OCI-LY1 (cell line): ENCODE measurements around the gene CTNNA3.
"Not testable (repeated sequence)": the region's sequence is repeated elsewhere in the genome, so short reads cannot be mapped to it uniquely, and the experiment has no call there.

ENCODE experiments used
- H2AFZ ChIP-seq: fragments of 200-600 bp; sonication (generic), shearing (Covaris generic); 2 replicates; pipeline ENCODE4 v1.6.0; 2014; ENCODE audit warnings: antibody characterized with exemption, mild to moderate bottlenecking, low read length
- H3F3A ChIP-seq: fragments of 200-600 bp; sonication (generic), shearing (Covaris generic); 2 replicates; pipeline ENCODE4 v1.6.0; 2014; ENCODE audit warnings: mild to moderate bottlenecking, antibody characterized with exemption, low read length, moderate library complexity; ENCODE audit not compliant: insufficient read depth
- H3K27ac ChIP-seq: fragments of 200-600 bp; sonication (generic); 2 replicates; pipeline ENCODE4 v1.5.1; 2014; ENCODE audit warnings: low read length, mixed run types, mild to moderate bottlenecking, low read depth; ENCODE audit not compliant: poor library complexity, severe bottlenecking
- H3K27me3 ChIP-seq: fragments of 200-600 bp; sonication (generic); 2 replicates; pipeline ENCODE4 v1.6.0; 2014; ENCODE audit warnings: antibody characterized with exemption, mild to moderate bottlenecking, low read length, moderate library complexity; ENCODE audit not compliant: insufficient read depth
- H3K36me3 ChIP-seq: fragments of 200-600 bp; sonication (generic); 2 replicates; pipeline ENCODE4 v1.6.1; 2014; ENCODE audit warnings: mild to moderate bottlenecking, antibody characterized with exemption, low read length, moderate library complexity, mixed read lengths; ENCODE audit not compliant: insufficient read depth
- H3K4me1 ChIP-seq: fragments of 200-600 bp; sonication (generic); 2 replicates; pipeline ENCODE4 v1.5.1; 2014; ENCODE audit warnings: mild to moderate bottlenecking, low read length, moderate library complexity; ENCODE audit not compliant: insufficient read depth, severe bottlenecking
- H3K4me2 ChIP-seq: fragments of 200-600 bp; sonication (generic), shearing (Covaris generic); 2 replicates; pipeline ENCODE4 v1.6.1; 2014; ENCODE audit warnings: low read length
- H3K4me3 ChIP-seq: fragments of 200-600 bp; sonication (generic); 2 replicates; pipeline ENCODE4 v1.5.1; 2014; ENCODE audit warnings: low read length, low read depth, mild to moderate bottlenecking, mixed read lengths; ENCODE audit not compliant: poor library complexity, severe bottlenecking
- H3K79me2 ChIP-seq: fragments of 200-600 bp; shearing (Covaris generic); 2 replicates; pipeline ENCODE4 v1.6.1; 2016; ENCODE audit warnings: mixed run types, low read length, mixed read lengths; ENCODE audit not compliant: insufficient read depth
- H3K9ac ChIP-seq: fragments of 200-600 bp; sonication (generic), shearing (Covaris generic); 2 replicates; pipeline ENCODE4 v1.6.1; 2014; ENCODE audit warnings: mild to moderate bottlenecking, low read length, mixed read lengths
- H3K9me2 ChIP-seq: fragments of 200-600 bp; sonication (generic), shearing (Covaris generic); 2 replicates; pipeline ENCODE4 v1.6.1; 2014; ENCODE audit warnings: low read depth, mild to moderate bottlenecking, low read length, mixed read lengths
- H3K9me3 ChIP-seq: fragments of 200-600 bp; shearing (Covaris generic); 2 replicates; pipeline ENCODE4 v1.6.1; 2014; ENCODE audit warnings: low read length, mixed read lengths
- H4K20me1 ChIP-seq: fragments of 200-600 bp; sonication (generic), shearing (Covaris generic); 2 replicates; pipeline ENCODE4 v1.6.0; 2016; ENCODE audit warnings: mild to moderate bottlenecking, low read length; ENCODE audit not compliant: insufficient read depth
- EZH2 ChIP-seq: fragments of 200-600 bp; sonication (generic), shearing (Covaris generic); IDR thresholded peaks from 2 replicates; pipeline ENCODE4 v1.8.0; 2017; ENCODE audit warnings: borderline replicate concordance, mixed run types, mild to moderate bottlenecking, antibody characterized with exemption, low read length, moderate library complexity, mixed read lengths
- TF ChIP-seq, protein P1 (sequence below): fragments of 200-600 bp; sonication (generic), shearing (Covaris generic); IDR thresholded peaks from 2 replicates; pipeline ENCODE4 v1.5.1; 2017; ENCODE audit warnings: mild to moderate bottlenecking, antibody characterized with exemption, low read length, moderate library complexity, mixed read lengths

CTNNA3 gene

DNA sequence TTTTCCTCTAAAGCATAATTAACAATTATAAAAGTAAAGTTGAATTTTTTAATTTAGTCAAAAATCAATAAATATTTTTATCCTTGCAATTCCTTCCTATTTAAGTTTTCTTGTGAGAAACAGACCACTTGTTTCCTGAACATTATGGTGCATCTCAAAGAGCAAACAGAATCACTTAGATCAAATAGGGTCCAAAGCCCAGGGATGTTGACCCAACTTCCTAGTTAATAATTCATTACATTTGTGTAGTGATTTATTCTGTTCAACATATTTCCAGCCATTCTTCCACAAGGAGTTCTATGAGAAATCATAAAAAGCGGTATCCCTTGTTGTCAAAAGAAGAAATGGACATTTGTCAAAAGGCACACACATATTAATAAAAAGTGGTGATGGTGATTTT lies 454.5 kb downstream of the CTNNA3 start:
- no peak for TF ChIP-seq EZH2
- TF ChIP-seq, protein P1, sequence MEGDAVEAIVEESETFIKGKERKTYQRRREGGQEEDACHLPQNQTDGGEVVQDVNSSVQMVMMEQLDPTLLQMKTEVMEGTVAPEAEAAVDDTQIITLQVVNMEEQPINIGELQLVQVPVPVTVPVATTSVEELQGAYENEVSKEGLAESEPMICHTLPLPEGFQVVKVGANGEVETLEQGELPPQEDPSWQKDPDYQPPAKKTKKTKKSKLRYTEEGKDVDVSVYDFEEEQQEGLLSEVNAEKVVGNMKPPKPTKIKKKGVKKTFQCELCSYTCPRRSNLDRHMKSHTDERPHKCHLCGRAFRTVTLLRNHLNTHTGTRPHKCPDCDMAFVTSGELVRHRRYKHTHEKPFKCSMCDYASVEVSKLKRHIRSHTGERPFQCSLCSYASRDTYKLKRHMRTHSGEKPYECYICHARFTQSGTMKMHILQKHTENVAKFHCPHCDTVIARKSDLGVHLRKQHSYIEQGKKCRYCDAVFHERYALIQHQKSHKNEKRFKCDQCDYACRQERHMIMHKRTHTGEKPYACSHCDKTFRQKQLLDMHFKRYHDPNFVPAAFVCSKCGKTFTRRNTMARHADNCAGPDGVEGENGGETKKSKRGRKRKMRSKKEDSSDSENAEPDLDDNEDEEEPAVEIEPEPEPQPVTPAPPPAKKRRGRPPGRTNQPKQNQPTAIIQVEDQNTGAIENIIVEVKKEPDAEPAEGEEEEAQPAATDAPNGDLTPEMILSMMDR, result no peak
- Histone ChIP-seq H3F3A (no peaks in the 10 kb centered on the region), H3K9me3 (no peaks in the 10 kb centered on the region)

DNA sequence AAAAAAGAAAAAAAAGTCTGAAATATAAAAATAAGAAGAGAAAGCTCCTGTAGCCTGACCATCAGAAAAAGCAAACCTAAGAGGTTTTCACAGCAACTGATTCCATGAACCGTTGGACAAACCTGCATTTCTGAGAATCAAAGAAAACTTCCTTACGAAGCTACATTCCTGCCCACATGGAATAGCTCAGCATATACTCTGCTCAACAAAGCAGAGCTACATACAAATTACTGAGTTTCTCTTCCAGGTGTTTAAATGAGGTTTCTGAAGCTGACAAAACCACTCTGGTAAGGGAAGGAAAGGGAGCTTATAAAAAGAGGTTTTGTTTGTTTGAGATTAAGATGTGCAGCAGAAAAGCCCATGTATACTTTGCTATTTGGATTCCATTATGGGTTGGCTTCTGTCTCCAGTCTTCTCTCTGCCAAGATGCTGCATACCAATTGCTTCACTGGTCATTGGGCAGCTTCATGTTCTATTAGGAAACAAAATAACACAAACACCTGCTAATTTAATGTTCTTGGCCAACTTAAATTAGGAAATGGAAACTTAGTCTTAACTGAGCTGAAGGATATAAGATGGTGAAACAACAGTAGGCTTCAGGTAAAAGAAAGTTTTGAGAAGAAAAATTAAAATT lies 456.0 kb downstream of the CTNNA3 start:
- no peak overlapping the region for H3K4me3 ChIP-seq
- no peak overlapping the region for H3K4me2 ChIP-seq
- H3K9ac ChIP-seq, result no peak overlapping the region
- no peak overlapping the region for H3K27ac ChIP-seq
- H2AFZ ChIP-seq, result no peak overlapping the region
- H3K9me2 ChIP-seq, result no peaks in the 10 kb centered on the region
- H3K27me3 ChIP-seq, result no peaks in the 10 kb centered on the region
- H4K20me1 ChIP-seq, result no peaks in the 10 kb centered on the region
- H3K4me1 ChIP-seq, result no peaks in the 10 kb centered on the region
- TF ChIP-seq, protein P1, result no peak
- TF ChIP-seq EZH2, result no peak
- no peaks in the 10 kb centered on the region for H3K36me3 ChIP-seq
- no peaks in the 10 kb centered on the region for H3K79me2 ChIP-seq
- H3K9me3 ChIP-seq, result no peaks in the 10 kb centered on the region
- H3F3A ChIP-seq, result no peaks in the 10 kb centered on the region

More for the DNA sequence above, 454.5 kb downstream of the CTNNA3 start:
- no peaks in the 10 kb centered on the region for H3K79me2 ChIP-seq
- no peaks in the 10 kb centered on the region for H3K27me3 ChIP-seq
- no peak overlapping the region for H3K4me3 ChIP-seq
- H3K27ac ChIP-seq, result no peak overlapping the region
- no peaks in the 10 kb centered on the region for H3K9me2 ChIP-seq
- no peaks in the 10 kb centered on the region for H4K20me1 ChIP-seq
- no peak overlapping the region for H2AFZ ChIP-seq
- no peaks in the 10 kb centered on the region for H3K4me1 ChIP-seq
- no peaks in the 10 kb centered on the region for H3K36me3 ChIP-seq
- H3K9ac ChIP-seq, result no peak overlapping the region
- H3K4me2 ChIP-seq, result no peak overlapping the region

DNA sequence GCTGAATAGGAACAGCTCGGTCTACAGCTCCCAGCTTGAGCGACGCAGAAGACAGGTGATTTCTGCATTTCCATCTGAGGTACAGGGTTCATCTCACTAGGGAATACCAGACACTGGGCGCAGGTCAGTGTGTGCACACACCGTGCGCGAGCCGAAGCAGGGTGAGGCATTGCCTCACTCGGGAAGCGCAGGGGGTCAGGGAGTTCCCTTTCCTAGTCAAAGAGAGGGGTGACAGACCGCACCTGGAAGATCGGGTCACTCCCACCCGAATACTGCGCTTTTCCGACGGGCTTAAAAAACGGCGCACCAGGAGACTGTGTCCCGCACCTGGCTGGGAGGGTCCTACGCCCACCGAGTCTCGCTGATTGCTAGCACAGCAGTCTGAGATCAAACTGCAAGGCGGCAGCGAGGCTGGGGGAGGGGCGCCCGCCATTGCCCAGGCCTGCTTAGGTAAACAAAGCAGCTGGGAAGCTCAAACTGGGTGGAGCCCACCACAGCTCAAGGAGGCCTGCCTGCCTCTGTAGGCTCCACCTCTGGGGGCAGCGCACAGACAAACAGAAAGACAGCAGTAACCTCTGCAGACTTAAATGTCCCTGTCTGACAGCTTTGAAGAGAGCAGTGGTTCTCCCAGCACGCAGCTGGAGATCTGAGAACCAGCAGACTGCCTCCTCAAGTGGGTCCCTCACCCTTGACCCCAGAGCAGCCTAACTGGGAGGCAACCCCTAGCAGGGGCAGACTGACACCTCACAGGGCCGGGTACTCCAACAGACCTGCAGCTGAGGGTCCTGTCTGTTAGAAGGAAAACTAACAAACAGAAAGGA lies 465.1 kb downstream of the CTNNA3 start:
- not testable (repeated sequence) for H3F3A ChIP-seq, H3K4me1 ChIP-seq, H3K4me2 ChIP-seq, H3K36me3 ChIP-seq, H3K79me2 ChIP-seq, H2AFZ ChIP-seq, H4K20me1 ChIP-seq, H3K27me3 ChIP-seq, H3K9me3 ChIP-seq, H3K9me2 ChIP-seq, H3K27ac ChIP-seq, H3K4me3 ChIP-seq, H3K9ac ChIP-seq
